ENCODE results near the gene MGAT1. TPM values are rescaled to one million over a fixed set of nuclear protein-coding genes. Genes with fewer than 3 reads are reported as not detected.

Gene MGAT1
- total RNA-seq, 1 experiment from 2014 or later: 72.7 TPM

GRCh38 chr5:180839935-180840334, 37.3 kb upstream of the MGAT1 start:
- no peak overlapping the region for H3K4ac ChIP-seq (ENCODE audit: low read depth, low read length)
- no peak overlapping the region for H4K5ac ChIP-seq (ENCODE audit: insufficient read length, low read depth, low read length)
- no peak overlapping the region for H3K14ac ChIP-seq (ENCODE audit: insufficient read depth, low read length)
- H3K4me1 ChIP-seq (ENCODE audit: insufficient read depth, low read length): no peaks in the 10 kb centered on the region
- no peak overlapping the region for H3T11ph ChIP-seq (ENCODE audit: low read length)
- no peak overlapping the region for H3K4me2 ChIP-seq (ENCODE audit: insufficient read depth, insufficient read length, low read length)
- no peak overlapping the region for H3K56ac ChIP-seq (ENCODE audit: insufficient read length, low read depth, low read length)
- H3K9ac ChIP-seq (ENCODE audit: extremely low read depth, insufficient read length, low read length): no peak overlapping the region
- WGBS (ENCODE audit: extremely low coverage, insufficient read length, low lambda C conversion rate): no CpG with 5 or more reads among the region's 3 CpGs
- no peaks in the 10 kb centered on the region for H3K79me1 ChIP-seq (ENCODE audit: insufficient read depth, low read depth, low read length, poor library complexity, severe bottlenecking)
- Mint-ChIP-seq H3K27me3 (ENCODE audit: low read depth) (peaks cover 22% of the 10 kb centered on the region), H3K9me3 (peaks cover 23 to 26% of the 10 kb centered on the region in 2 experiments), H3K27ac (no peak overlapping the region; a peak in 1 of 7 replicates), H3K4me1 (peaks cover 19 to 21% of the 10 kb centered on the region in 2 experiments), H3K4me3 (no peak overlapping the region), H3K36me3 (ENCODE audit: insufficient read depth in 1 of 3, low read depth in 3 of 3) (peaks cover 6 to 24% (median 11%) of the 10 kb centered on the region in 3 experiments; a peak in 5 of 7 replicates)
- no peak overlapping the region for H2AFZ ChIP-seq (ENCODE audit: low read length)
- H3K27ac ChIP-seq (ENCODE audit: insufficient read length, low read depth, low read length): no peak overlapping the region
- H3K18ac ChIP-seq (ENCODE audit: insufficient read length, low read depth, low read length): no peak overlapping the region
- H4K91ac ChIP-seq (ENCODE audit: insufficient read length, low read depth, low read length): no peak overlapping the region
- no peak overlapping the region for H2BK15ac ChIP-seq (ENCODE audit: low read depth, low read length)
- H2BK12ac ChIP-seq (ENCODE audit: insufficient read length, low read depth, low read length): no peak overlapping the region
- H3K27me3 ChIP-seq (ENCODE audit: insufficient read depth, low read length): no peaks in the 10 kb centered on the region
- H2BK20ac ChIP-seq (ENCODE audit: low read depth, low read length, poor library complexity, severe bottlenecking): no peak overlapping the region
- no peak for TF ChIP-seq CTCF (conservative IDR thresholded peaks at IDR 0.05)
- H2BK5ac ChIP-seq (ENCODE audit: insufficient read length, low read length): no peak overlapping the region
- H2AK5ac ChIP-seq (ENCODE audit: insufficient read length, low read length): no peak overlapping the region
- H2BK120ac ChIP-seq (ENCODE audit: low read depth, low read length, poor library complexity, severe bottlenecking): no peak overlapping the region
- H3K9me3 ChIP-seq (ENCODE audit: control insufficient read depth, low read depth, low read length): no peaks in the 10 kb centered on the region
- no peak for DNase-seq
- no peak overlapping the region for H3K23ac ChIP-seq (ENCODE audit: insufficient read length, low read depth, low read length)
- no peak overlapping the region for H4K8ac ChIP-seq (replicated peaks; ENCODE audit: insufficient read length, low read depth, low read length)
- no peaks in the 10 kb centered on the region for H3K79me2 ChIP-seq (ENCODE audit: insufficient read depth, low read length)
- H3K23me2 ChIP-seq (ENCODE audit: insufficient read length, low read depth, low read length, poor library complexity, severe bottlenecking): no peaks in the 10 kb centered on the region
- peaks cover 3% of the 10 kb centered on the region for H4K20me1 ChIP-seq (ENCODE audit: control insufficient read depth, insufficient read depth, insufficient read length)
